ENCODE measurements around the gene NPBWR2. TPM values are rescaled to one million over a fixed set of nuclear protein-coding genes. Genes with fewer than 3 reads are reported as not detected.

The NPBWR2 gene, protein sequence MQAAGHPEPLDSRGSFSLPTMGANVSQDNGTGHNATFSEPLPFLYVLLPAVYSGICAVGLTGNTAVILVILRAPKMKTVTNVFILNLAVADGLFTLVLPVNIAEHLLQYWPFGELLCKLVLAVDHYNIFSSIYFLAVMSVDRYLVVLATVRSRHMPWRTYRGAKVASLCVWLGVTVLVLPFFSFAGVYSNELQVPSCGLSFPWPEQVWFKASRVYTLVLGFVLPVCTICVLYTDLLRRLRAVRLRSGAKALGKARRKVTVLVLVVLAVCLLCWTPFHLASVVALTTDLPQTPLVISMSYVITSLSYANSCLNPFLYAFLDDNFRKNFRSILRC
- total RNA-seq, result not detected
- long read RNA-seq, result 0 reads

GRCh38 chr20:64106981-64107735 lies at the start of gene NPBWR2:
Gene NPBWR2, minus strand, starts transcription at chr20:64107565. Its CDS starts 734 bp downstream, at chr20:64106831.
- intact Hi-C loops (cut with DNase I), result no loop called here
- DNase-seq (ENCODE audit: low spot score), result peak; percentile 71

DNA sequence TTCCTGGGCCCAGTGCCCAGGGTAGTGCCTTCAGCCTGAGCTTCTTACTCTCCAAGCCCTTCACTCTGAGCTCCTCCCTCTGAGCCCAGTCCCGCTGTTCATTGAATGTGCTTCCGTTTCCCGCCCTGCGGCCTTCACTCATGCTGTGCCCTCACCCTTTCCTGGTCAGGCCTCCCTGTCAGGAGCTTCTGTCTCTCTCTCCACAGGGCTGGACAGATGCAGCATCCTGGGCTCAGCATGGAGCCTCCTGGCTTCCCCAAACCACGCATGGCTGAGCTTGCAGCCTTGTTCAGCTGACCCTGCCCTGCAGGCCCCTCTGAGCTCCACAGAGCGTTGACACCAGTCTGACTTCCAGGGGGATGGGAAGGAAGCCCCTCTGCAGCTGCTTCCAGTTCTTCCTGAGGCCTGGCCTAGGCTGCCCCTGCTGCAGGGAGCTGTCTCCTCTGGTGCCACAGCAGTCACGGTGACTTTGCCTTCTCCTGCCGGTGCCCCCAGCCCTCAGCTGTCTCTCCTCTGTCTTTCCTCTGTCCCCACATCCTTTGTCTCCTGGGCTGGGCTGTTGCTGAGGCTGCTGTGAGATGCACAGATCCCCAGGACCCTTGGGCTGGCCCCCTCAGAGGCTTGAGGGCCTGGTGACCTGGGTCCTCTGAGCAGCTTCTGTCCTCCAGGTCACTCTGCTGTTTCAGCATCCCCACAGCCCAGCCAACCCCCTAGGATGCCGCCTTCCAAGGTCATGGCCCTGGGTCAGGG lies 48.9 kb upstream of the NPBWR2 start:
- intact Hi-C loops (cut with DNase I), result no loop called here
- no peak for DNase-seq (ENCODE audit: low spot score)

- DNase-seq (ENCODE audit: low spot score), result no peak
- intact Hi-C loops (cut with DNase I), result no loop called here
These were observed 48.1 kb upstream of the NPBWR2 start for GRCh38 chr20:64155258-64156135.

- no peak for DNase-seq (ENCODE audit: low spot score)
- intact Hi-C loops (cut with DNase I), result no loop called here
These were observed 47.4 kb upstream of the NPBWR2 start for GRCh38 chr20:64154590-64155257.

- DNase-seq (ENCODE audit: low spot score), result no peak
- intact Hi-C loops (cut with DNase I), result no loop called here
These were observed 46.7 kb upstream of the NPBWR2 start for GRCh38 chr20:64153861-64154589.

DNA sequence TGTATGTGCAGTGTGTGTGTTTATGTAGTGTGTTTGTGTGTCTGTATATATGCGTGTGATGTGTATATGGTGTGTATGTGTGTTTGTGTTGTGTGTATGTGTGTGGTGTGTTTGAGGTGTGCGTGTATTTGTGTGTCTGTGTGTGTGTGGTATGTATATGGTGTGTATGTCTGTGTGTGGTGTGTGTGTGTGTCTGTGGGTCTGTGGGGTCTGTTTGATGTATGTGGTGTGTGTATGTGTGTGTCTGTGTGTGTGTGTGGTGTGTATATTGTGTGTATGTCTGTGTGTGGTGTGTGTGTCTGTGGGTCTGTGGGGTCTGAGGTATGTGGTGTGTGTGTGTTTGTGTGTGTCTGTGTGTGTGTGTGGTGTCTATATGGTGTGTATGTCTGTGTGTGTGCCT lies 46.0 kb upstream of the NPBWR2 start:
- DNase-seq (ENCODE audit: low spot score), result no peak
- intact Hi-C loops (cut with DNase I), result no loop called here

DNA sequence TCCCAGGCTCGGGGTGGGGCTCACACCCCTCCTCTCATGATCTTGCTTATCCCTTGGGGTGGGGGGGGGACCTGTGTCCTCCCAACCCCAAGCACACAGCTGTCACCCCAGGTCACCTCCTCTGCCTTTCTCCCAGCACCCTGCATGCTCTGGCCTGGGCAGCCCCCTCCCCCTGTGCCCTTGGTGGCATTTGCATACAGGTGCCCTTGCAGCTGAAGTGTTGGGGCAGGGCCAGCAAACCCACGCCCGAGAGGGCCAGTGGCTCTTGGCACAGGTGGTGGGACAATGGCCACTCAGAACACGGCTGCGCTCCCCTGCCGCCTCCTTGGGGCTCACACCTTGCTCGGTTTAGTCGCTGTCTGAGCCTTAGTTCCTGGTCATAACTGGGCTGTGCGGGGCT lies 45.5 kb upstream of the NPBWR2 start:
- no peak for DNase-seq (ENCODE audit: low spot score)
- intact Hi-C loops (cut with DNase I), result no loop called here

GRCh38 chr20:64151633-64152530 lies 44.5 kb upstream of the NPBWR2 start:
- no peak for DNase-seq (ENCODE audit: low spot score)
- intact Hi-C loops (cut with DNase I), result no loop called here

- DNase-seq (ENCODE audit: low spot score), result peak; percentile 33
- intact Hi-C loops (cut with DNase I), result no loop called here
These were observed 43.6 kb upstream of the NPBWR2 start for GRCh38 chr20:64150756-64151632.

- peak; percentile 54 for DNase-seq (ENCODE audit: low spot score)
- intact Hi-C loops (cut with DNase I), result no loop called here
These were observed 42.6 kb upstream of the NPBWR2 start for GRCh38 chr20:64149809-64150560.

DNA sequence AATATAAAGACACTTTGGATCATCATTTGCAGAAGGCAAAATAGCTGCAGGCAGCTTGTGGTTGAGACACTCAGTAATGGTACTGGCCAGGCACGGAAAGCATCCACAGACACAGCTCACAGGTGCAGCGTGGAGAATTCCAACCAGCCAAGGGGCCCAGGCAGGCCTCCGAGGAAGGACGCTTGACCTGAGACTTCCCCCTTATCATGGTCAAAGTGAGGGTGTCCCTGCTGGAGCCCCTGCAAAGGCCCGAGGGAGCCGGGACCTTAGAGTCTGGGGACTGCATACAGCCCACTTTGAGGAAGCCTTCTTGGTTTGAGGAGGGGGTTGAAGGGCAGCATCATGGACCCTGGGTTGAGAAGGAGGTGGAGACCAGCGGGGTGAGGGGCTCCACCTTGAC lies 41.8 kb upstream of the NPBWR2 start:
- intact Hi-C loops (cut with DNase I), result no loop called here
- peak; percentile 19 for DNase-seq (ENCODE audit: low spot score)

GRCh38 chr20:64148581-64148980 lies 41.2 kb upstream of the NPBWR2 start:
- intact Hi-C loops (cut with DNase I), result no loop called here
- peak; percentile 24 for DNase-seq (ENCODE audit: low spot score)

- DNase-seq (ENCODE audit: low spot score), result peak; percentile 65
- intact Hi-C loops (cut with DNase I), result no loop called here
These were observed 39.6 kb upstream of the NPBWR2 start for GRCh38 chr20:64146936-64147477.

GRCh38 chr20:64146301-64146935 lies 39.1 kb upstream of the NPBWR2 start:
- intact Hi-C loops (cut with DNase I), result no loop called here
- peak; percentile 0 for DNase-seq (ENCODE audit: low spot score)
